Right atrium auricular region (tissue), 2 donors: ENCODE measurements around the gene CDK6. TPM values are rescaled to one million over a fixed set of nuclear protein-coding genes. Genes with fewer than 3 reads are reported as not detected.

Experiments used
- DNase-seq: peaks from one replicate; pipeline ENCODE4 v3.0.0-alpha.2; 2019; ENCODE audit warnings: low spot score
- H3K27ac ChIP-seq, 2 donors: fragments of 200-600 bp; sonication (generic); 1 replicate in 1 of 2; 2 replicates in 1 of 2; pipeline ENCODE4 v1.5.1; 2016 to 2019
- H3K27me3 ChIP-seq, 2 donors: fragments of 200-600 bp; sonication (generic); one replicate each; pipeline versions ENCODE4 v1.5.1 to v1.6.0; 2017 to 2019
- H3K36me3 ChIP-seq: fragments of 200-600 bp; sonication (generic); one replicate; pipeline ENCODE4 v1.5.1; 2016
- H3K4me1 ChIP-seq, 2 donors: fragments of 200-600 bp; sonication (generic); one replicate each; pipeline versions ENCODE4 v1.5.1 to v1.6.0; 2017 to 2019
- H3K4me3 ChIP-seq, 2 donors: fragments of 200-600 bp; sonication (generic); 1 replicate in 1 of 2; 2 replicates in 1 of 2; pipeline ENCODE4 v1.5.1; 2017 to 2019; ENCODE audit warnings: mild to moderate bottlenecking in 1 of 2, moderate library complexity in 1 of 2
- H3K9me3 ChIP-seq, 2 donors: fragments of 200-600 bp; sonication (generic); one replicate each; pipeline ENCODE4 v1.5.1; 2019
- CTCF ChIP-seq, 2 donors: fragments of 200-600 bp; sonication (generic); IDR thresholded peaks; one replicate each; pipeline ENCODE4 v1.5.1; 2019; ENCODE audit warnings: antibody characterized with exemption in 2 of 2
- total RNA-seq, 2 donors: library from RNA; depleted of rRNA; stranded (reverse); fragments of >200 nt; gene quantifications; one replicate each; pipeline ENCODE4 v1.1.0, GENCODE V29; 2016

The CDK6 gene
- total RNA-seq, 2 donors from 2014 or later, result 10.6 to 12.4 TPM

- Histone ChIP-seq H3K36me3 (peaks cover 7% of the 10 kb centered on the region), H3K27ac (no peak overlapping the region), H3K4me3 (no peak overlapping the region), H3K4me1 (peaks cover 0 to 26% of the 10 kb centered on the region in 2 donors), H3K27me3 (no peaks in the 10 kb centered on the region), H3K9me3 (no peaks in the 10 kb centered on the region)
- DNase-seq, result no peak
- TF ChIP-seq CTCF (IDR thresholded peaks at IDR 0.05), result no peak
Measured at GRCh38 chr7:92720604-92721350, 115.6 kb downstream of the CDK6 start.

DNA sequence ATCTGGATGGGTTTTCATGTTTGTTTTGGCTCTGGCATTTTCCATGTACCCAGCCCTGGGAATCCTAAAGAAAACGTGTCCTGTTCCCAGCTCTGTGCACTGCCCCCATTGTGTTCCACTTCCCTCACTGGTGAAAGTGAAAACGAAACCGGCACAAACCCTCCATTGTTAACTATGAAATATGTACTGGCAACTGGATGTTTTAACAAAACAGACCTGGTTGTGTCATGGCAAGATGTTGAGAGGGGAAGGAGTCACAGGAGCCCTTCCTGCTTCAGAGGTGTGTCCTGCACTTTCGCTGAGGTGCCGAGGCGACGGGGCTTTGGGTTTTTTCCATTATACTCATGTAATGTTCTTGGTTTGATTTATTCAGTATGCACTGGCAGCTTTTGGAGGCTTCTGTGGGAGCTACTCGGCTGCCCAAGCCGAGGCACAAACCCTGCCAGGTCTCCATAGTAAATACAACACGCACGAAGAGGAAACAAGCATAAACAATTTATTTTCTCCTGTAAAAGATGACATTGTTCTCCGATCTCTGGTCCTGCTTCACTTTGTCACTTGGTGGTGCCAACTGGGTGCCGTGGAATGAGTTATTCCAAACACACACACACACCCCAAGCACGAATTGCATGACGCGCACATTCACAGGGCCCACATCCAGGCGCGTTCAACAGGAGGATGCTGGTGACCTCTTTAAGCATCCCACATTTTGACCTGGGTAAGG, 118.2 kb downstream of the CDK6 start:
- TF ChIP-seq CTCF (IDR thresholded peaks at IDR 0.05), result no peak
- Histone ChIP-seq H3K4me1 (peaks cover 0 to 38% of the 10 kb centered on the region in 2 donors), H3K27ac (peak overlapping the region; percentile 81 to 85), H3K4me3 (peak overlapping the region; percentile 39 to 49), H3K9me3 (no peaks in the 10 kb centered on the region), H3K36me3 (no peaks in the 10 kb centered on the region), H3K27me3 (no peaks in the 10 kb centered on the region)
- peak; percentile 76 for DNase-seq

GRCh38 chr7:92717623-92717992, 118.8 kb downstream of the CDK6 start:
- Histone ChIP-seq H3K27me3 (no peaks in the 10 kb centered on the region), H3K9me3 (no peaks in the 10 kb centered on the region), H3K36me3 (no peaks in the 10 kb centered on the region), H3K27ac (peak overlapping the region; percentile 81 to 85), H3K4me1 (peaks cover 0 to 33% of the 10 kb centered on the region in 2 donors), H3K4me3 (peak overlapping the region; percentile 39 to 49)
- TF ChIP-seq CTCF (IDR thresholded peaks at IDR 0.05), result no peak
- no peak for DNase-seq

- Histone ChIP-seq H3K4me1 (peaks cover 0 to 28% of the 10 kb centered on the region in 2 donors), H3K36me3 (no peaks in the 10 kb centered on the region), H3K27ac (peak overlapping the region; percentile 81 to 85), H3K27me3 (no peaks in the 10 kb centered on the region), H3K9me3 (no peaks in the 10 kb centered on the region), H3K4me3 (no peak overlapping the region)
- no peak for TF ChIP-seq CTCF (IDR thresholded peaks at IDR 0.05)
- DNase-seq, result no peak
Measured at GRCh38 chr7:92716825-92717580, 119.4 kb downstream of the CDK6 start.

GRCh38 chr7:92715963-92716362, 120.4 kb downstream of the CDK6 start:
- no peaks in the 10 kb centered on the region for H3K36me3 ChIP-seq
- no peak overlapping the region for H3K4me3 ChIP-seq
- no peaks in the 10 kb centered on the region for H3K9me3 ChIP-seq
- H3K4me1 ChIP-seq, result peaks cover 0 to 28% of the 10 kb centered on the region in 2 donors
- no peak overlapping the region for H3K27ac ChIP-seq
- no peaks in the 10 kb centered on the region for H3K27me3 ChIP-seq
- no peak for DNase-seq
- no peak for TF ChIP-seq CTCF (IDR thresholded peaks at IDR 0.05)
